ENCODE measurements around the gene SLC26A1. TPM values are rescaled to one million over a fixed set of nuclear protein-coding genes. Genes with fewer than 3 reads are reported as not detected.

SLC26A1 gene
- total RNA-seq, 1 experiment from 2014 or later: 0.16 TPM

GRCh38 chr4:1014291-1015167, 21.3 kb upstream of the SLC26A1 start:
- ChIA-PET POLR2A (no interaction called here), CTCF (no interaction called here)
- H3K27ac Mint-ChIP-seq (ENCODE audit: low read depth, unreplicated experiment): no peak overlapping the region
- H3K4me3 Mint-ChIP-seq (ENCODE audit: unreplicated experiment): no peak overlapping the region
- peaks cover 6% of the 10 kb centered on the region for H3K4me1 Mint-ChIP-seq (ENCODE audit: insufficient read depth, unreplicated experiment)
- no peaks in the 10 kb centered on the region for H3K9me3 Mint-ChIP-seq (ENCODE audit: unreplicated experiment)
- intact Hi-C loops (cut with micrococcal nuclease): loop anchor here (5.0 kb wide), 1 partner anchor 68 kb away; no protein-coding TSS in a partner anchor
- no peak for TF ChIP-seq CTCF (IDR thresholded peaks at IDR 0.05; ENCODE audit: unreplicated experiment)
- peaks cover 19% of the 10 kb centered on the region for H3K36me3 Mint-ChIP-seq (ENCODE audit: insufficient read depth, unreplicated experiment)
- TSS peak; percentile 57 for BruUV-seq (replicated peaks)
- H3K27me3 Mint-ChIP-seq (ENCODE audit: insufficient read depth, unreplicated experiment): no peaks in the 10 kb centered on the region
- no peak for DNase-seq (ENCODE audit: unreplicated experiment)

GRCh38 chr4:1013225-1014073, 20.2 kb upstream of the SLC26A1 start:
- POLR2A ChIA-PET: no interaction called here
- no TSS peak for BruUV-seq (replicated peaks)
- Mint-ChIP-seq H3K27ac (ENCODE audit: low read depth, unreplicated experiment) (no peak overlapping the region), H3K4me3 (ENCODE audit: unreplicated experiment) (peak overlapping the region; percentile 16), H3K4me1 (ENCODE audit: insufficient read depth, unreplicated experiment) (peaks cover 11% of the 10 kb centered on the region), H3K27me3 (ENCODE audit: insufficient read depth, unreplicated experiment) (peaks cover 7% of the 10 kb centered on the region), H3K9me3 (ENCODE audit: unreplicated experiment) (no peaks in the 10 kb centered on the region), H3K36me3 (ENCODE audit: insufficient read depth, unreplicated experiment) (peaks cover 18% of the 10 kb centered on the region)
- CTCF ChIA-PET: interaction anchor here (0.6 kb wide), 1 partner anchor 124 kb away, joined by 4 read pairs; no protein-coding TSS in a partner anchor
- TF ChIP-seq CTCF (IDR thresholded peaks at IDR 0.05; ENCODE audit: unreplicated experiment): no peak
- intact Hi-C loops (cut with micrococcal nuclease): loop anchor here (5.0 kb wide), 1 partner anchor 69 kb away; no protein-coding TSS in a partner anchor
- DNase-seq (ENCODE audit: unreplicated experiment): no peak

- peaks cover 20% of the 10 kb centered on the region for H3K27me3 Mint-ChIP-seq (ENCODE audit: insufficient read depth, unreplicated experiment)
- peaks cover 11% of the 10 kb centered on the region for H3K4me1 Mint-ChIP-seq (ENCODE audit: insufficient read depth, unreplicated experiment)
- peaks cover 8% of the 10 kb centered on the region for H3K36me3 Mint-ChIP-seq (ENCODE audit: insufficient read depth, unreplicated experiment)
- H3K27ac Mint-ChIP-seq (ENCODE audit: low read depth, unreplicated experiment): no peak overlapping the region
- no peak for TF ChIP-seq CTCF (IDR thresholded peaks at IDR 0.05; ENCODE audit: unreplicated experiment)
- CTCF ChIA-PET: interaction anchor here (0.5 to 0.6 kb wide), 2 partner anchors 125 to 890 kb away, joined by 3 to 4 read pairs; no protein-coding TSS in a partner anchor
- POLR2A ChIA-PET: interaction anchor here (0.6 kb wide), 1 partner anchor 165 kb away, joined by 3 read pairs; no protein-coding TSS in a partner anchor
- peak; percentile 64 for DNase-seq (ENCODE audit: unreplicated experiment)
- H3K9me3 Mint-ChIP-seq (ENCODE audit: unreplicated experiment): no peaks in the 10 kb centered on the region
- intact Hi-C loops (cut with micrococcal nuclease): loop anchor here (5.0 kb wide), 1 partner anchor 70 kb away; no protein-coding TSS in a partner anchor
- peak overlapping the region; percentile 54 for H3K4me3 Mint-ChIP-seq (ENCODE audit: unreplicated experiment)
- BruUV-seq (replicated peaks): no TSS peak
These were observed 19.0 kb upstream of the SLC26A1 start for GRCh38 chr4:1012034-1012739.
